Measurements from ENCODE around the gene MYCBP2.

GRCh38 chr13:77207943-77208342 is 119.0 kb downstream of the MYCBP2 start:
- TF ChIP-seq CTCF (IDR thresholded peaks at IDR 0.05; ENCODE audit: insufficient read depth, low read length, poor library complexity, severe bottlenecking) = no peak
- no peak for TF ChIP-seq EZH2phosphoT487 (conservative IDR thresholded peaks at IDR 0.05; ENCODE audit: low read length)
